ENCODE results near the gene CNNM3.

The CNNM3 gene

DNA sequence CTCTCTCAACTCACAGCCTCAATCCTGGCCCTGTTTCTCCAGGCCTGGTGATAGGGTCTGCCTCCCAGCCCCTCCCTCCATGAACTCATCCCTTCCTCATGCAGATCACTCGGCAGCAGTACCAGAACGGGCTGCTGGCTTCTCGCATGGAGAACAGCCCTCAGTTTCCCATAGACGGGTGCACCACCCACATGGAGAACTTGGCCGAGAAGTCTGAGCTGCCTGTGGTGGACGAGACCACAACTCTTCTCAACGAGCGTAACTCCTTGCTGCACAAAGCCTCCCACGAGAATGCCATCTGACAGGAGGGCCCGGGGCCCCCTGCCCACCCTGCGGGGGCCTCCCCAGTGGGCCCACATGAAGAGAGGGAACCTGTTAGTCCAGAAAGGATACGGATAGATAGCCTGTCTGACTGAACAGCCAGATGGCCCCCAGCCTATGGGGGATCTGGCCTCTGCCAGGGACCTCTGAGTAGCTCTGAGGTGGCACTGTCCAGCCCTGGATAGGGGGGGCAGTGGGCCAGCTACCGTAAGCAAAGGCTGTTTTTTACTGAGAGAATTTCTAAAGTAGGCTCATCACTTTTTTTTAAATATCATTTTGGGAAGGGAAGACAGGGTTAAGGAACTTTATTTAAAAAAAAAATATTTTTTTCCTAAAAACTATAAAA lies 6.7 kb upstream of the CNNM3 start:
- Histone ChIP-seq H3K9me3 (no peaks in the 10 kb centered on the region), H3K27me3 (no peaks in the 10 kb centered on the region), H3K4me3 (ENCODE audit: low read depth, low read length) (no peak overlapping the region), H3K4me1 (no peaks in the 10 kb centered on the region), H3K36me3 (no peaks in the 10 kb centered on the region)
- TF ChIP-seq, protein P1, sequence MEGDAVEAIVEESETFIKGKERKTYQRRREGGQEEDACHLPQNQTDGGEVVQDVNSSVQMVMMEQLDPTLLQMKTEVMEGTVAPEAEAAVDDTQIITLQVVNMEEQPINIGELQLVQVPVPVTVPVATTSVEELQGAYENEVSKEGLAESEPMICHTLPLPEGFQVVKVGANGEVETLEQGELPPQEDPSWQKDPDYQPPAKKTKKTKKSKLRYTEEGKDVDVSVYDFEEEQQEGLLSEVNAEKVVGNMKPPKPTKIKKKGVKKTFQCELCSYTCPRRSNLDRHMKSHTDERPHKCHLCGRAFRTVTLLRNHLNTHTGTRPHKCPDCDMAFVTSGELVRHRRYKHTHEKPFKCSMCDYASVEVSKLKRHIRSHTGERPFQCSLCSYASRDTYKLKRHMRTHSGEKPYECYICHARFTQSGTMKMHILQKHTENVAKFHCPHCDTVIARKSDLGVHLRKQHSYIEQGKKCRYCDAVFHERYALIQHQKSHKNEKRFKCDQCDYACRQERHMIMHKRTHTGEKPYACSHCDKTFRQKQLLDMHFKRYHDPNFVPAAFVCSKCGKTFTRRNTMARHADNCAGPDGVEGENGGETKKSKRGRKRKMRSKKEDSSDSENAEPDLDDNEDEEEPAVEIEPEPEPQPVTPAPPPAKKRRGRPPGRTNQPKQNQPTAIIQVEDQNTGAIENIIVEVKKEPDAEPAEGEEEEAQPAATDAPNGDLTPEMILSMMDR (IDR thresholded peaks at IDR 0.05; ENCODE audit: low read depth, low read length) = no peak
- no peak for DNase-seq

DNA sequence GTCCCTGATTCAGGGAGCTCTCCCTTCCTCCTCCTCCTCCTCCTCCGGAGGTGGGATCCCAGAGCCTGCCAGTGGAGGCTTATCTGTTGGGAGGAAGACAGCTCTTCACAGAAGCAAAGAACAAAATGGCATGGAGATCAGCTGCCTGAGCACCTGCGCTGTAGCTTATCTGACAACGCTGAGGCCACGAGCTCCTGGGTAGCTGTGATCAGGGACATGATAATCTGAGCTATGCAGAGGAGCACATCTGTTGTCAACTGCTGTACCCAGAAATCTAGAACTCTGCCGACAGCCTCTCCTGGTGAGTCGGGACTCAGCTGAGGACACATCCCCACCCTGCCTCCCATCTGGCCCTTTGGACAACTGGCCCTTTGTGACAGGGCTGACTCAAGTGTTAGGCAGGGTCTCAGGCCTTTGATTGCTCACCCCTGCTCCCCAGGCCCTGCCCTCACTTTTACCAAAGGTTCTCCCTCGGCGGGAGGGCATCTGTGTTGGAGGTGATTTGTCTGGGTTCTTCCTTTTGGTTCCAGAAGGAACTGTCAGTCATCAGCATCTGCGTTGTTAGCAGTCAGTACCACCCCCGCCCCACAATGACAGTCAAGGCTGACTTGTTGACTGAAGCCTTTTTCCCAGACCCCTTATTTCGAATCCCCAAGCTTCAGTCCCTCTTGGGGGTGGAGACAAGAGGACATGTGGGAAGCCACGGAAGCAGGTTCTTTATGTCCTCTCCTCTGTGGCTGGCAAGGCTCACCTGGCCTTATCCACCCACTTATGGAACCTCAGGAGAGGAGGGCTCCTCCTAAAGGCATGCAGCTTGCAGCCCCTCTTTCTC lies 5.9 kb upstream of the CNNM3 start:
- H3K36me3 ChIP-seq = no peaks in the 10 kb centered on the region
- DNase-seq = no peak
- H3K4me3 ChIP-seq (ENCODE audit: low read depth, low read length) = no peak overlapping the region
- no peaks in the 10 kb centered on the region for H3K9me3 ChIP-seq
- TF ChIP-seq, protein P1 (IDR thresholded peaks at IDR 0.05; ENCODE audit: low read depth, low read length) = no peak
- H3K4me1 ChIP-seq = no peaks in the 10 kb centered on the region
- no peaks in the 10 kb centered on the region for H3K27me3 ChIP-seq

- Histone ChIP-seq H3K4me1 (no peaks in the 10 kb centered on the region), H3K36me3 (no peaks in the 10 kb centered on the region), H3K27me3 (no peaks in the 10 kb centered on the region), H3K9me3 (no peaks in the 10 kb centered on the region), H3K4me3 (ENCODE audit: low read depth, low read length) (no peak overlapping the region)
- TF ChIP-seq, protein P1 (IDR thresholded peaks at IDR 0.05; ENCODE audit: low read depth, low read length) = no peak
- DNase-seq = no peak
Measured at GRCh38 chr2:96810783-96811192, 5.3 kb upstream of the CNNM3 start.

DNA sequence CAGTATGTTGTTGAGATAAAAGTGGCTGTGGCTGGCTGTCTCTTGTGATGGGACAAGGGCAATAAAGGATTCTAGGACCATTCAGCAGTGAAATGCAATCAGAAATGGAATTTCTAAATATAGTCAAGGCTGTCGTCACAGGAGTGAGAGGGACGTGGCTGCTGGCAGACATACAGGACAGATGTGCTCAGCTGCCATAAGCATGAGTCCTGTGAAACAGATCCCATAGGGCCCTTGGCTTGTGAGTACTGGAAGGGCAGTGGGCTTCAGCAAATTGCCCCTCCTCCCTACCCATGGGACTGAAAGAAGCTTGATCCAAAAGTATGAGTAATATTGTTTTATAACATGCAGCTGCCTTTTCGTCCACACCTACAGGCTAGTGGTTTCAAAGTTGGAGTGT lies 4.2 kb upstream of the CNNM3 start:
- no peaks in the 10 kb centered on the region for H3K27me3 ChIP-seq
- TF ChIP-seq, protein P1 (IDR thresholded peaks at IDR 0.05; ENCODE audit: low read depth, low read length) = no peak
- H3K9me3 ChIP-seq = no peaks in the 10 kb centered on the region
- no peak for DNase-seq
- no peak overlapping the region for H3K4me3 ChIP-seq (ENCODE audit: low read depth, low read length)
- H3K36me3 ChIP-seq = no peaks in the 10 kb centered on the region
- H3K4me1 ChIP-seq = no peaks in the 10 kb centered on the region

- TF ChIP-seq, protein P1 (IDR thresholded peaks at IDR 0.05; ENCODE audit: low read depth, low read length) = no peak
- no peaks in the 10 kb centered on the region for H3K4me1 ChIP-seq
- H3K9me3 ChIP-seq = no peaks in the 10 kb centered on the region
- no peak for DNase-seq
- H3K27me3 ChIP-seq = no peaks in the 10 kb centered on the region
- no peaks in the 10 kb centered on the region for H3K36me3 ChIP-seq
- no peak overlapping the region for H3K4me3 ChIP-seq (ENCODE audit: low read depth, low read length)
Measured at GRCh38 chr2:96813656-96814055, 2.4 kb upstream of the CNNM3 start.
